ENCODE results near the gene GMDS. TPM values are rescaled to one million over a fixed set of nuclear protein-coding genes. Genes with fewer than 3 reads are reported as not detected.

Gene GMDS
- total and polyA plus RNA-seq, 2 experiments from 2014 or later = 6.3 to 17.7 TPM

DNA sequence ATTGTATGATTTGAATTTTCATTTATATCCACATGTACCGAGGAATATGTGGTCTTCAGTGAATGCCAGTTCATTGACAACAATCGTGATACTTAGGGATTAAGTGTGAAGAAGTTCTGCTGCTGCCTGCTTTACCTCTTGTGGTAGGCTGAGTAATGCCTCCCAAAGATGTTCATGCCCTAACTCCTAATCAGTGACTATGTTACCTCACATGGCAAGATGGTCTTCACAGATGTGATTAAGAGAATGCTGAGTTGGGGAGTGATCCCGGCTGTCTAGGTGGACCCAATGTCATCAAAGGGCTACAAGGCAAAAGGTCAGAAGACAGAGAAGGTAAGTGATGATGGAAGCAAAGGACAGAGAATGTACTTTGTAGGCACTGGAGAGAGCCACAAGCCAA lies 454.7 kb downstream of the GMDS start:
- no peak overlapping the region for H3K27ac ChIP-seq
- H3K36me3 ChIP-seq = no peaks in the 10 kb centered on the region
- DNase-seq (ENCODE audit: low read depth in 1 of 2, low spot score in 1 of 2) = no peak
- H3K27me3 ChIP-seq = no peaks in the 10 kb centered on the region
- TF ChIP-seq, protein P1, sequence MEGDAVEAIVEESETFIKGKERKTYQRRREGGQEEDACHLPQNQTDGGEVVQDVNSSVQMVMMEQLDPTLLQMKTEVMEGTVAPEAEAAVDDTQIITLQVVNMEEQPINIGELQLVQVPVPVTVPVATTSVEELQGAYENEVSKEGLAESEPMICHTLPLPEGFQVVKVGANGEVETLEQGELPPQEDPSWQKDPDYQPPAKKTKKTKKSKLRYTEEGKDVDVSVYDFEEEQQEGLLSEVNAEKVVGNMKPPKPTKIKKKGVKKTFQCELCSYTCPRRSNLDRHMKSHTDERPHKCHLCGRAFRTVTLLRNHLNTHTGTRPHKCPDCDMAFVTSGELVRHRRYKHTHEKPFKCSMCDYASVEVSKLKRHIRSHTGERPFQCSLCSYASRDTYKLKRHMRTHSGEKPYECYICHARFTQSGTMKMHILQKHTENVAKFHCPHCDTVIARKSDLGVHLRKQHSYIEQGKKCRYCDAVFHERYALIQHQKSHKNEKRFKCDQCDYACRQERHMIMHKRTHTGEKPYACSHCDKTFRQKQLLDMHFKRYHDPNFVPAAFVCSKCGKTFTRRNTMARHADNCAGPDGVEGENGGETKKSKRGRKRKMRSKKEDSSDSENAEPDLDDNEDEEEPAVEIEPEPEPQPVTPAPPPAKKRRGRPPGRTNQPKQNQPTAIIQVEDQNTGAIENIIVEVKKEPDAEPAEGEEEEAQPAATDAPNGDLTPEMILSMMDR (IDR thresholded peaks at IDR 0.05; ENCODE audit: low read depth, low read length) = no peak
- H3K4me3 ChIP-seq = no peak overlapping the region
- no peaks in the 10 kb centered on the region for H3K9me3 ChIP-seq (ENCODE audit: low read depth)
- H3K4me1 ChIP-seq (ENCODE audit: low read depth) = no peaks in the 10 kb centered on the region

DNA sequence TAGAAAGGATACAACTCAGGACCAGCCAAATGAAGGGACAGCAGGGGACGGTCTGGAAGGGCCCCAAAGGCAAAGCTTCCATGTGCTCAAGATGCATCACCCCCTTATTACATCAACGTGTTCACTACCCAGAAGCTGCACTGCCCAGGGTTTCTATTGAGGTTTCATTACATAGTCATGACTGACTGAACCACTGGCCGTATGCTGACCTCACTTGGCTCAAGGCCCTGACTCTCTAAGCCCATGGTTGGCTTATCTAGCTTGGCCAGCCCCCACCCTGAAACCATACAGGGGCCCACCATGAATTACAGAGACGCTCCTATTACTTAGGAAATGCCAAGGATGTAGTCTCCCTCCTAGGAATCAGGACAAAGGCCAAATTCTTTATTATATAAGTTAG lies 456.3 kb downstream of the GMDS start:
- no peaks in the 10 kb centered on the region for H3K9me3 ChIP-seq (ENCODE audit: low read depth)
- no peaks in the 10 kb centered on the region for H3K36me3 ChIP-seq
- H3K27ac ChIP-seq = no peak overlapping the region
- H3K4me3 ChIP-seq = no peak overlapping the region
- TF ChIP-seq, protein P1 (IDR thresholded peaks at IDR 0.05; ENCODE audit: low read depth, low read length) = no peak
- H3K4me1 ChIP-seq (ENCODE audit: low read depth) = no peaks in the 10 kb centered on the region
- DNase-seq (ENCODE audit: low read depth in 1 of 2, low spot score in 1 of 2) = peak in 1 of 2 donors; percentile 83
- no peaks in the 10 kb centered on the region for H3K27me3 ChIP-seq

DNA sequence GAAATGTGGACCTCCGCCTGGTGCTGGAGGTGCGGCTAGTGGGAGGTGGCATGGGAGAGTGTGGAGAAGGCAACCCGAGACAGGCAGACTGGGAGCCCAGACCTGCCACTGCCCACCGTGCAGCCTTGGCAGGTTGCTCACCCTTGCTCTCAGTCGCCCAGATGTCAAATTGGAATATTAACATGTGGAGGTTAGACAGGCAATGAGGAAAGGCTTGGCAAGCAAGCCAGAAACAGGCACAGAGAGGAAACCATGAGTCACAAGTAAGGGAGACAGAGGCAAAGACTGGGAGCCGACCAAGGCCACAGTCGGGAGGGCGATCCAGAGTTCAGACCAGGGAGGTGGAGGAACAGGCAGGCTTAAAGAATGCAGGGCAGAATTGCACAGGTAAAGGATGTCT lies 457.5 kb downstream of the GMDS start:
- DNase-seq (ENCODE audit: low read depth in 1 of 2, low spot score in 1 of 2) = peak in 1 of 2 donors; percentile 84
- H3K27me3 ChIP-seq = no peaks in the 10 kb centered on the region
- no peaks in the 10 kb centered on the region for H3K36me3 ChIP-seq
- H3K4me1 ChIP-seq (ENCODE audit: low read depth) = no peaks in the 10 kb centered on the region
- TF ChIP-seq, protein P1 (IDR thresholded peaks at IDR 0.05; ENCODE audit: low read depth, low read length) = no peak
- H3K27ac ChIP-seq = no peak overlapping the region
- H3K4me3 ChIP-seq = no peak overlapping the region
- no peaks in the 10 kb centered on the region for H3K9me3 ChIP-seq (ENCODE audit: low read depth)

DNA sequence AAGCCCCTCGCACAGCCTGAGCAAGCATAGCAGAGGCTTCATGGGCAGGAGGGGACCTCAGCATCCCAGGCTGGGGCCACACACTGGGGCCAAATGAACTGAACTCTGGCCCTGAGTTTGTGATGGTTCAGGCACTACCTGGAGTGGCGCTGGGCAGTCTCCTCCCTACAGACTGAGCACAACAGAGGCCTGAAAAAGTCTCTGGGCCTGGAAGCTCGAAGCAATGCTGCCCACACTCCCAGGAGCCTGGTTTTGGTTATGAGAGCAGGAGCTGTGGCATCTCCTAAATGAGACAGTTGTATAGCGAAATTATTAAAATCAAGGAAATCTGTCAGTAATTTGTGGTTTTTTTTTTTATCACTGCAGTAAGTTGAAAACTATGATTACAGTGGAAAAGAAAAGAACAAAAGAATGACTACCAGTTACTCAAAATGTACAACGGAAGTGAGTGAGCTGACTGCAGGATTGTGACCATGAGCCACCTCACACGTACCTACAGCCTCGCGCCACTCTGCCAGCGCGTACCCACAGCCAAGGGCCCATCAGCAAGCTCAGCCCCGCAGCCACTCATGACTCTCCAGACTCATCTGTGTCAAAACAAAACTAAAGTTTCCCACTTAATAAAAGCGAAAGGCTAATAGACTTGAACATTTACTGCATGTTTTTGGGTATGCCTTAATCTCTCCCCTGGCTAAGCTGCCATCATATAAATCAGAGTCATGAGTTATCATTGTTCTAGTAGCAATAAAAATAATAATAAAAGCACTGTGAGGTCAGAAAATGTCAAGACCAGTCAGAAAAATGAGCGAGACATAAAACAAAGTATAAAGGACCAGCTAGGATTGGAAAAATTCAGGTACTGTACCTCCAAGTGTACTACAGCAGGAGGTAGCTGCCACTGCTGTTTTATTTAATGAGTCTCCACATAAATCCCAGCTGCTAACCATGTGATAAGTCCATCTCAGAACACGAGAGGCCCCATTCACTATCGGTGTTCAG lies 458.7 kb downstream of the GMDS start:
- Histone ChIP-seq H3K4me1 (ENCODE audit: low read depth) (no peaks in the 10 kb centered on the region), H3K36me3 (no peaks in the 10 kb centered on the region), H3K27me3 (no peaks in the 10 kb centered on the region), H3K4me3 (no peak overlapping the region), H3K9me3 (ENCODE audit: low read depth) (no peaks in the 10 kb centered on the region), H3K27ac (no peak overlapping the region)
- no peak for DNase-seq (ENCODE audit: low read depth in 1 of 2, low spot score in 1 of 2)
- TF ChIP-seq, protein P1 (IDR thresholded peaks at IDR 0.05; ENCODE audit: low read depth, low read length) = no peak

DNA sequence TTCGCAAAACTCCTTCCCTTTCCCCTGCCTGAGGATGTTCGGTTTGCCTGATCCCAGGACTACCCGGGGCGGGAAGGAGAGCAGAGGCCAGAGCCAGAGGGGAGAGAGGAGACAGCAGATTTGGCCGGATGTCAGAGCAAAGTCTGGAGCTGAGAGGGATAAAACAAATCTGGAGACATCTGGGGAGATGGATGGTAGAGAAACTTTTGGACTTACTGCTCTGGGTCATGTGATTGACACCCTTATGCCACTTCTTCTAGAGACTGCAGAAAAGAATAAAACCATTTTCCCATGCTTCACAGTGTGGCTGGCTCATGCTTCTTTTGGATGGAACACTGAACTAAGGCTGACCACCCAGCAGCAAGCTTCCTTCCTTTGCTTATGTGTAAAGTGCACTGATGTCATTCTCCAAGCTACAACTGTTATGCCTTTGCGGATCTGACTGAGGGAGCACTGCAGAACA lies 461.0 kb downstream of the GMDS start:
- no peak overlapping the region for H3K4me3 ChIP-seq
- no peaks in the 10 kb centered on the region for H3K9me3 ChIP-seq (ENCODE audit: low read depth)
- TF ChIP-seq, protein P1 (IDR thresholded peaks at IDR 0.05; ENCODE audit: low read depth, low read length) = no peak
- H3K4me1 ChIP-seq (ENCODE audit: low read depth) = no peaks in the 10 kb centered on the region
- no peak overlapping the region for H3K27ac ChIP-seq
- DNase-seq (ENCODE audit: low read depth in 1 of 2, low spot score in 1 of 2) = no peak
- no peaks in the 10 kb centered on the region for H3K36me3 ChIP-seq
- no peaks in the 10 kb centered on the region for H3K27me3 ChIP-seq
